HG03025 (cell line): ENCODE measurements around the gene CPXM1.
"Not testable (repeated sequence)": the region's sequence is repeated elsewhere in the genome, so short reads cannot be mapped to it uniquely, and the experiment has no call there.

Source experiments
- ATAC-seq: cut with Tn5 transposase; IDR thresholded peaks from one replicate; pipeline ENCODE4 v1.9.1; 2021; ENCODE audit warnings: mild to moderate bottlenecking, moderate library complexity; ENCODE audit not compliant: unreplicated experiment, low FRiP score

Gene CPXM1

GRCh38 chr20:2822073-2822472 lies 21.6 kb upstream of the CPXM1 start:
- ATAC-seq = no peak

GRCh38 chr20:2820896-2821869 lies 20.8 kb upstream of the CPXM1 start:
- ATAC-seq = no peak

- no peak for ATAC-seq
Measured at GRCh38 chr20:2820084-2820895, 19.9 kb upstream of the CPXM1 start.

- no peak for ATAC-seq
Measured at GRCh38 chr20:2817891-2818595, 17.6 kb upstream of the CPXM1 start.

- ATAC-seq = no peak
Measured at GRCh38 chr20:2817341-2817726, 16.9 kb upstream of the CPXM1 start.

- no peak for ATAC-seq
Measured at GRCh38 chr20:2816583-2817340, 16.3 kb upstream of the CPXM1 start.

- ATAC-seq = no peak
Measured at GRCh38 chr20:2816030-2816582, 15.7 kb upstream of the CPXM1 start, which contains the start of gene TMEM239. TSS of gene TMEM239 (plus strand) at chr20:2816364. CDS start at chr20:2816555, 191 bp downstream.

- ATAC-seq = no peak
Measured at GRCh38 chr20:2815242-2815900, 14.9 kb upstream of the CPXM1 start.

GRCh38 chr20:2814587-2815051 lies 14.2 kb upstream of the CPXM1 start, which contains the start of gene C20orf141:
TSS of gene C20orf141 (plus strand) at chr20:2814987. CDS start at chr20:2815185, 198 bp downstream.
- no peak for ATAC-seq

GRCh38 chr20:2814076-2814475 lies 13.6 kb upstream of the CPXM1 start:
- ATAC-seq = no peak

GRCh38 chr20:2812189-2812588 lies 11.8 kb upstream of the CPXM1 start:
- ATAC-seq = no peak

GRCh38 chr20:2809690-2810089 lies 9.3 kb upstream of the CPXM1 start:
- ATAC-seq = no peak

- not testable (repeated sequence) for ATAC-seq
Measured at GRCh38 chr20:2807929-2808328, 7.5 kb upstream of the CPXM1 start.

GRCh38 chr20:2807019-2807418 lies 6.6 kb upstream of the CPXM1 start:
- no peak for ATAC-seq

- ATAC-seq = no peak
Measured at GRCh38 chr20:2806351-2806701, 5.9 kb upstream of the CPXM1 start.

GRCh38 chr20:2805689-2806350 lies 5.4 kb upstream of the CPXM1 start:
- no peak for ATAC-seq

- no peak for ATAC-seq
Measured at GRCh38 chr20:2804852-2805688, 4.6 kb upstream of the CPXM1 start.
